CD4-positive, alpha-beta T cell treated with Interleukin-17A for 1 hour (primary cell): ENCODE measurements around the gene CRY2.

Source experiments
- DNase-seq: peaks from one replicate; pipeline ENCODE4 v3.0.0-alpha.2; 2020

CRY2 gene

DNA sequence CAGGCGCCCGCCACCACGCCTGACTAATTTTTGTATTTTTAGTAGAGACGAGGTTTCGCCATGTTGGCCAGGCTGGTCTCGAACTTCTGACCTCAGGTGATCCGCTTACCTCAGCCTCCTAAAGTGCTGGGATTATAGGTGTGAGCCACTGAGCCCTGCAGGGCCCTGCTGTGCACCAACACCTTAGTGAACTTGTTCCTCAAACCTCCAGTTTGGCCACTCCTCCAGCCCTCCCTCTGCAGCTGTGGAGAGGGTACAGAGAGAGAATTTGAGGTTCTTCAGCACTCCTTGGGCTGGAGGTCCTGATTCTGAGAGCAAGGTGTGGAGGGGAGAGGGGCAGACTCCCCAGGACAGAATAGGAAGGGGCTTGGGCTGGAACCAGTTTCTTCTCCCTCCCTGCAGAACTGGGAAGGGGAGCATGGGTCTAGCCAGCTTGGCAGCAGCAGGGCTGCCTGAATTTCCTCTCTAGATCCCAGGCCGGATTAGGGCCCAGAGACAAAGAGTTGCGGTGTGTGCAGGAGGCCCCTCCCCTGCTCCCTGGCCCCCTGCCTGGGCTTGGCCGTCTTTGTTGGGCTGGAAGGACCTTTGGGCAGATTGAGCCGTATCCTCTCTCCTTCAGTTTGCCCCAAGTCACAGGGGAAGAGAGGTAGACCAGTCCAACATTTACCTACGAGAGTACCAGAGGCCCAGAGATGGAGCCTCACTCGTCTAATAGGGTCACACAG, 72.7 kb downstream of the CRY2 start:
- no peak for DNase-seq

GRCh38 chr11:45920531-45921477, 73.5 kb downstream of the CRY2 start:
- DNase-seq, result no peak

- no peak for DNase-seq
Measured at GRCh38 chr11:45921561-45922424, 74.5 kb downstream of the CRY2 start.

DNA sequence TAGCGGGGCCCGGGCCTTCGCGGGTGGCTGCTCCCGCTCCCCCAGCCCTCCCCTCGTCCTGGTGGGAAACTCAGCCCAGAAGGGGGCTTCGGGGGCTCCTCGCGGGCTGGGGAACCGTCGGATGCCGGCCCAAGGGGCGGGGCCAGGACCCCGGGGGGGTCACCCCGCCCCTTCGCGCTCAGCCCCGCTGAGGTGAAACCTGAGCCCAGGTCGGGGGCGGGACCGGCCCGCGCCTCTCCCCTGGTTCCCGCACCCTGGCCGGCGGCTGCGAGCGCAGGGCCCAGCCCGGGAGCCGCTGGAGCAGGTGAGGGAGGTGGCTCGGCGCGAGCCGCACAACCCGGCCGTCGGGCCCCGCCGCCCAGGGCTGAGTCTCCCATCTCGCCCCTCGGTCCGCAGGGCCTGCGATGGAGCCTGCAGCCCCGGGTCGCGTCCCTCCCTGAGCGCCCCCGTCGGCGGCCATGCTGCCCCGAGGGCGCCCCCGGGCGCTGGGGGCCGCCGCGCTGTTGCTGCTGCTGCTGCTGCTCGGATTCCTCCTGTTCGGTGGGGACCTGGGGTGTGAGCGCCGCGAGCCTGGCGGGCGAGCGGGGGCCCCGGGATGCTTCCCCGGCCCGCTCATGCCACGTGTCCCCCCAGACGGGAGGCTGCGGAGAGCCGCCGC, 75.3 kb downstream of the CRY2 start, which contains the start of gene LARGE2:
TSS of gene LARGE2 (plus strand) at position 232 of the 658 bp plus-strand sequence. CDS start at position 459, 227 bp downstream.
- peak; percentile 29 for DNase-seq

GRCh38 chr11:45924036-45924915, 77.0 kb downstream of the CRY2 start:
- no peak for DNase-seq

DNA sequence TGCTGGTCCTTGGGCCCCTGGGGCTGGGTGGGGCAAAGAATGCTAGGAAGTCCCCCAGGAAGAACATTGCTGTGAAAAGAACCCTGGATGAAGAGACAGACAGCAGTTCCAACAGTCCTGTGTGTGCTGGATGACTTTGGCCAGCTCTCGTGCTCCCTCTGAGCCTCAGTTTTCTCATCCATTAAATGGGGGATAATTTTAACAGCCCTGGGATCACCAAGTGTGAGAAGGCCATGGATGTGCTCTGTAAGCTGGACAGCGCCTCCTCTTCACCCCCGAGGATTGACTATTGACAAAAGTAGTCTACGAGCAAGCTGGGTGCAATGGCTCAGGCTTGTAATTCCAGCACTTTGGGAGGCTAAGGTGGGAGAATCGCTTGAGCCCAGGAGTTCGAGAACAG, 77.7 kb downstream of the CRY2 start:
- no peak for DNase-seq

DNA sequence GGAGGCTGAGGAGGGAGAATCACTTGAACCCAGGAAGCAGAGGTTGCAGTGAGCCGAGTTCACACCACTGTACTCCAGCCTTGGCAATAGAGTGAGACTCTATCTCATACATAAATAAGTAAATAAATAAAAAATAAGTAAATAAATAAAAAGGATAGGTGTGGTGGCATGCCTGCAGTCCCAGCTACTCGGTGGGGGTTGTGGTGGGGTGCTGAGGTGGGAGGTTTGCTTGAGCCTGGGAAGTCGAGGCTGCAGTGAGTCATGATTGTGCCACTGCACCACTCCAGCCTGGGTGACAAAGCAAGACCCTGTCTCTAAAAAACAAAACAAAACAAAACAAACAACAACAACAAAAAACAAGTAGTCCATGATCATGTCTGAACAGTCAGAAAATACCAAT, 78.3 kb downstream of the CRY2 start:
- no peak for DNase-seq

GRCh38 chr11:45926001-45926401, 78.7 kb downstream of the CRY2 start:
- no peak for DNase-seq

- no peak for DNase-seq
Measured at GRCh38 chr11:45926536-45927331, 79.5 kb downstream of the CRY2 start.

GRCh38 chr11:45927332-45927683, 80.0 kb downstream of the CRY2 start:
- no peak for DNase-seq

DNA sequence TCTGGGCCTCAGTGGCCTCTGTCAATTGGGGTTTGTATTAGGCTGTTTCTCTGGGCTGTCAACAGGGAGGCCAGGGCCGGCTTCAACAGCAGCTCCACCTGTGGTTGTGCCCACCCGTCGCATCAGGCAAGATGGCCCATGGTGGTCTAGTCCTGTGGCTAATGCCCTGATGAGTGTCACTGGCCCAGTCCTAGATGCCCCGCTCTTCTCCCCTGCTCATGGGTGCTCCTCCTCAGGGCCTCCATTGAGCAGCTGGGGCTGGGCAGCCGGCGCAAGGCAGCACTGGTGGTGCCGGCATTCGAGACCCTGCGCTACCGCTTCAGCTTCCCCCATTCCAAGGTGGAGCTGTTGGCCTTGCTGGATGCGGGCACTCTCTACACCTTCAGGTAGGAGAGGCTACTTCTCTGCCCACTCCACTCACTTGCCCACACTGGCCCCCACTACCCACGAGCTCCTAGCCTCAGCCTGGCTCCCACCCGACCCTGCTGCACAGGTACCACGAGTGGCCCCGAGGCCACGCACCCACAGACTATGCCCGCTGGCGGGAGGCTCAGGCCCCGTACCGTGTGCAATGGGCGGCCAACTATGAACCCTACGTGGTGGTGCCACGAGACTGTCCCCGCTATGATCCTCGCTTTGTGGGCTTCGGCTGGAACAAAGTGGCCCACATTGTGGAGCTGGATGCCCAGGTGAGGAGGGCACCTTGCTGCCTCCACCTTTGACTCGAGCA, 80.6 kb downstream of the CRY2 start:
- DNase-seq, result no peak

GRCh38 chr11:45928535-45929215, 81.4 kb downstream of the CRY2 start:
- no peak for DNase-seq

GRCh38 chr11:45929486-45930030, 82.3 kb downstream of the CRY2 start:
- DNase-seq, result no peak

DNA sequence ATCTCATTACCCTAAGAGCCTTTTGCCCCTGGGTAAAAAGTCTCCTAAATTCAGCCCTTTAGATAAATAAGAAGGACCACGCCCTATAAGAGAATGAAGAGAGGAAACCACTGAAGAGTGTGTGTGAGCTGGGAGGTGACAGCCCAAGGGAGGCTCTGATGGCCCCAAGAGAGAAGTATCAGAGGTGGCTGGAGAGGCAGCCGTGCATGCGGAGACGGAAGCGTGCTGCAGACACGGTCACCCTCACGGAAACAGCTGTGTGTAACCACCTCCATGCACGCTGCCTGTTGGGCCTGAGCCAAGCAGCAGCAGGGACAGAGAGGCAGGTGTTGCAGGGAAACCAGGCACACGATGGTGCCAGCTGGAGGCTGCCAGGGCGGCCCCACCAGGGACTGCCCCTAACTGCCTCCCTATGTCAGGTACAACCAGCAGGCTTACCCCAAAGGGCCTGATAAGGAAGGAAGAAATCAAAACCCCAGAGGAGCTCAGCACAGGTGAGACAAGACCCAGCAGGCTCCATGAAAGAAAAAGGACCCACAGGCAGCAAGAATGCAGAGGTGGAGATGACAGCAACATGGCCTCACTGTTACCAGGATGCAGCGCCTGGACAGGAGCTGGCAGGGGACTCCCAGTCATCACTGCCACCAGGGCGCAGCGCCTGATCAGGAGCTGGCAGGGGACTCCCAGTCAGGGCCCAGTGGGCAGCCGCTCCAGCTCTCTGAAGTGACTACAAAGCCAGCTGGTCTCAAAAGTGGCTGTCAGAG, 82.9 kb downstream of the CRY2 start:
- DNase-seq, result peak; percentile 61

- no peak for DNase-seq
Measured at GRCh38 chr11:45930951-45931570, 83.8 kb downstream of the CRY2 start.

GRCh38 chr11:45931739-45932138, 84.5 kb downstream of the CRY2 start:
- DNase-seq, result no peak

DNA sequence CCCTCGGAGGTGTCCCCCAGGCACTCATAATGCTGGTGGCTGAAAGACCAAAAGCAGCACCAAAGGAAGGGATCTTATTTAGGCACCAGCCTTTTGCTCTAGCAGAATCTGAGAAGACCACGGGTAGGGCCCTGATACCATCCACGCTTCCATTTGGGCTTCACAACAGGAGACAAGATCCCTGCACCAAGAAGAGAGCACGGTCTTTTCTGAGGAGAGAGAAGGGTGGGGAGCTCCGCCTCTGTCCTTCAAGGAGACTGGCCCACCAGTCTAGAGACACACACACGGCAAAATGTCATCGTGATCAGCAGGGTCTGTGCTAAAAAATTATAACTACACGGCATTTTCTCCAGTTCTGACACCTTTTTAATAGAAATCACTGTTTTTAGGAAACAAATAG, 84.9 kb downstream of the CRY2 start:
- no peak for DNase-seq
